H9 (cell line): Measurements from ENCODE around the gene GPR183. TPM values are rescaled to one million over a fixed set of nuclear protein-coding genes. Genes with fewer than 3 reads are reported as not detected.

Source experiments
- DNase-seq: peaks from one replicate; pipeline ENCODE4 v3.0.0-alpha.2; 2017
- H2AFZ ChIP-seq: one replicate; pipeline ENCODE4 v1.6.1; 2013; ENCODE audit warnings: mild to moderate bottlenecking, low read length, control low read depth, moderate library complexity
- H2AK5ac ChIP-seq: 2 replicates; pipeline ENCODE4 v1.6.1; 2013; ENCODE audit warnings: low read length, control low read depth, mixed read lengths; ENCODE audit not compliant: insufficient read length
- H2BK120ac ChIP-seq: one replicate; pipeline ENCODE4 v1.6.1; 2013; ENCODE audit warnings: low read depth, mild to moderate bottlenecking, low read length, control low read depth, inconsistent platforms; ENCODE audit not compliant: poor library complexity, severe bottlenecking
- H2BK12ac ChIP-seq: 2 replicates; pipeline ENCODE4 v1.6.1; 2013; ENCODE audit warnings: low read length, control low read depth, mixed read lengths, low read depth; ENCODE audit not compliant: insufficient read length
- H2BK15ac ChIP-seq: 2 replicates; pipeline ENCODE4 v1.6.1; 2013; ENCODE audit warnings: low read depth, low read length, control low read depth
- H2BK20ac ChIP-seq: one replicate; pipeline ENCODE4 v1.6.1; 2013; ENCODE audit warnings: low read depth, mild to moderate bottlenecking, low read length, control low read depth, inconsistent platforms; ENCODE audit not compliant: poor library complexity, severe bottlenecking
- H2BK5ac ChIP-seq: 2 replicates; pipeline ENCODE4 v1.6.1; 2013; ENCODE audit warnings: low read length, control low read depth, mixed read lengths; ENCODE audit not compliant: insufficient read length
- H3K14ac ChIP-seq: 2 replicates; pipeline ENCODE4 v1.6.1; 2013; ENCODE audit warnings: low read length, control low read depth; ENCODE audit not compliant: insufficient read depth
- H3K18ac ChIP-seq: 2 replicates; pipeline ENCODE4 v1.6.1; 2013; ENCODE audit warnings: low read depth, mild to moderate bottlenecking, mixed read lengths, low read length, control low read depth; ENCODE audit not compliant: insufficient read length
- H3K23ac ChIP-seq: 2 replicates; pipeline ENCODE4 v1.6.1; 2013; ENCODE audit warnings: low read length, control low read depth, mixed read lengths, low read depth; ENCODE audit not compliant: insufficient read length
- H3K23me2 ChIP-seq: 2 replicates; pipeline ENCODE4 v1.6.1; 2013; ENCODE audit warnings: low read depth, mild to moderate bottlenecking, mixed read lengths, low read length, control low read depth; ENCODE audit not compliant: insufficient read length, poor library complexity, severe bottlenecking
- H3K27ac ChIP-seq: 2 replicates; pipeline ENCODE4 v1.5.1; 2013; ENCODE audit warnings: low read length, control low read depth, mixed read lengths, low read depth; ENCODE audit not compliant: insufficient read length
- H3K27me3 ChIP-seq: 2 replicates; pipeline ENCODE4 v1.6.1; 2013; ENCODE audit warnings: low read length, control low read depth, inconsistent platforms; ENCODE audit not compliant: insufficient read depth
- H3K4ac ChIP-seq: 2 replicates; pipeline ENCODE4 v1.6.1; 2013; ENCODE audit warnings: low read depth, mild to moderate bottlenecking, control low read depth, inconsistent platforms, low read length, moderate library complexity
- H3K4me1 ChIP-seq: 2 replicates; pipeline ENCODE4 v1.6.1; 2013; ENCODE audit warnings: low read length, control low read depth, inconsistent platforms; ENCODE audit not compliant: insufficient read depth
- H3K4me2 ChIP-seq: 2 replicates; pipeline ENCODE4 v1.6.1; 2013; ENCODE audit warnings: low read length, control low read depth, mixed read lengths; ENCODE audit not compliant: insufficient read length, insufficient read depth
- H3K56ac ChIP-seq: 2 replicates; pipeline ENCODE4 v1.6.1; 2013; ENCODE audit warnings: low read depth, mild to moderate bottlenecking, mixed read lengths, low read length, control low read depth; ENCODE audit not compliant: insufficient read length
- H3K79me1 ChIP-seq: 2 replicates; pipeline ENCODE4 v1.6.1; 2013; ENCODE audit warnings: low read depth, mild to moderate bottlenecking, moderate library complexity, low read length, control low read depth, inconsistent platforms; ENCODE audit not compliant: insufficient read depth, poor library complexity, severe bottlenecking
- H3K79me2 ChIP-seq: 2 replicates; pipeline ENCODE4 v1.6.1; 2013; ENCODE audit warnings: low read length, control low read depth, inconsistent platforms; ENCODE audit not compliant: insufficient read depth
- H3K9ac ChIP-seq: 2 replicates; pipeline ENCODE4 v1.6.1; 2013; ENCODE audit warnings: low read length, control low read depth, mixed read lengths; ENCODE audit not compliant: insufficient read length; ENCODE audit errors: extremely low read depth
- H3K9me3 ChIP-seq: one replicate; pipeline ENCODE4 v1.6.1; 2013; ENCODE audit warnings: low read depth, low read length, inconsistent platforms; ENCODE audit not compliant: control insufficient read depth
- H3T11ph ChIP-seq: one replicate; pipeline ENCODE4 v1.6.1; 2013; ENCODE audit warnings: mild to moderate bottlenecking, low read length, control low read depth, inconsistent platforms
- H4K20me1 ChIP-seq: one replicate; pipeline ENCODE4 v1.6.1; 2013; ENCODE audit not compliant: control insufficient read depth, insufficient read length, insufficient read depth
- H4K5ac ChIP-seq: 2 replicates; pipeline ENCODE4 v1.6.1; 2013; ENCODE audit warnings: low read depth, mild to moderate bottlenecking, mixed read lengths, low read length, control low read depth; ENCODE audit not compliant: insufficient read length
- H4K8ac ChIP-seq: replicated peaks from 2 replicates; pipeline ENCODE4 v1.6.1; 2013; ENCODE audit warnings: low read length, control low read depth, mixed read lengths, low read depth; ENCODE audit not compliant: insufficient read length
- H4K91ac ChIP-seq: 2 replicates; pipeline ENCODE4 v1.6.1; 2013; ENCODE audit warnings: low read depth, mild to moderate bottlenecking, moderate library complexity, mixed read lengths, low read length, control low read depth; ENCODE audit not compliant: insufficient read length
- H3K27ac Mint-ChIP-seq, 3 experiments: 2 replicates in 2 of 3; 3 replicates in 1 of 3; pipeline ENCODE4 v1.8.0; 2020 to 2021; ENCODE audit warnings: mixed read lengths in 3 of 3, mild to moderate bottlenecking in 1 of 3, moderate library complexity in 1 of 3
- H3K27me3 Mint-ChIP-seq: 2 replicates; pipeline ENCODE4 v1.8.0; 2021; ENCODE audit warnings: low read depth, mild to moderate bottlenecking, moderate library complexity, mixed read lengths
- H3K36me3 Mint-ChIP-seq, 3 experiments: 2 replicates in 2 of 3; 3 replicates in 1 of 3; pipeline ENCODE4 v1.8.0; 2020 to 2021; ENCODE audit warnings: low read depth in 3 of 3, mixed read lengths in 3 of 3; ENCODE audit not compliant: insufficient read depth in 1 of 3
- H3K4me1 Mint-ChIP-seq, 2 experiments: 2 replicates each; pipeline ENCODE4 v1.8.0; 2020; ENCODE audit warnings: mixed read lengths in 2 of 2
- H3K4me3 Mint-ChIP-seq, 2 experiments: 2 replicates in 1 of 2; 3 replicates in 1 of 2; pipeline ENCODE4 v1.8.0; 2020 to 2021; ENCODE audit warnings: mild to moderate bottlenecking in 2 of 2, mixed read lengths in 2 of 2, moderate library complexity in 1 of 2
- H3K9me3 Mint-ChIP-seq, 2 experiments: 2 replicates in 1 of 2; 3 replicates in 1 of 2; pipeline ENCODE4 v1.8.0; 2020; ENCODE audit warnings: mild to moderate bottlenecking in 2 of 2, mixed read lengths in 2 of 2, moderate library complexity in 1 of 2
- CTCF ChIP-seq: fragments of 200-600 bp; sonication (generic); conservative IDR thresholded peaks from 3 replicates; pipeline ENCODE4 v1.8.0; 2021; ENCODE audit warnings: antibody characterized with exemption, mild to moderate bottlenecking
- WGBS: extraction: QIAGEN DNeasy Blood & Tissue Kit; methylation state at CpG from one replicate; pipeline ENCODE4 v1.1.7; 2013; ENCODE audit warnings: missing lambda C conversion rate, low lambda C conversion rate, mixed read lengths; ENCODE audit not compliant: insufficient read length; ENCODE audit errors: extremely low coverage; 5-methylcytosine and 5-hydroxymethylcytosine counted together
- total RNA-seq: library from RNA; stranded (reverse); gene quantifications from 2 replicates; pipeline ENCODE4 v1.2.1, GENCODE V29; 2021

GPR183 gene
- total RNA-seq, 1 experiment from 2014 or later = not detected

GRCh38 chr13:99350191-99350590 is 43.0 kb upstream of the GPR183 start:
- H2BK15ac ChIP-seq = no peak overlapping the region
- no peak overlapping the region for H3K18ac ChIP-seq
- no peaks in the 10 kb centered on the region for H3K27me3 ChIP-seq
- peaks cover 8 to 42% (median 27%) of the 10 kb centered on the region in 3 experiments; a peak in 6 of 7 replicates for H3K36me3 Mint-ChIP-seq
- no peaks in the 10 kb centered on the region for H3K79me2 ChIP-seq
- no peak overlapping the region for H2BK20ac ChIP-seq
- no peak overlapping the region for H2BK5ac ChIP-seq
- H3K79me1 ChIP-seq = no peaks in the 10 kb centered on the region
- no peak overlapping the region for H4K91ac ChIP-seq
- H3K23ac ChIP-seq = no peak overlapping the region
- no peaks in the 10 kb centered on the region for H3K27me3 Mint-ChIP-seq
- no peaks in the 10 kb centered on the region for H3K23me2 ChIP-seq
- H3T11ph ChIP-seq = no peak overlapping the region
- H4K5ac ChIP-seq = no peak overlapping the region
- H3K14ac ChIP-seq = no peak overlapping the region
- H2AK5ac ChIP-seq = no peak overlapping the region
- no peak for DNase-seq
- H2BK120ac ChIP-seq = no peak overlapping the region
- H3K4me3 Mint-ChIP-seq = no peak overlapping the region
- no peaks in the 10 kb centered on the region for H3K9me3 Mint-ChIP-seq
- no peak overlapping the region for H3K4ac ChIP-seq
- no CpG with 5 or more reads among the region's 2 CpGs for WGBS
- no peaks in the 10 kb centered on the region for H3K4me1 ChIP-seq
- no peaks in the 10 kb centered on the region for H3K4me1 Mint-ChIP-seq
- no peak for TF ChIP-seq CTCF
- H3K4me2 ChIP-seq = no peak overlapping the region
- no peak overlapping the region for H3K9ac ChIP-seq
- no peaks in the 10 kb centered on the region for H3K9me3 ChIP-seq
- no peak overlapping the region for H3K56ac ChIP-seq
- no peak overlapping the region for H4K8ac ChIP-seq
- no peak overlapping the region; a peak in 1 of 7 replicates for H3K27ac Mint-ChIP-seq
- H4K20me1 ChIP-seq = no peaks in the 10 kb centered on the region
- no peak overlapping the region for H3K27ac ChIP-seq
- no peak overlapping the region for H2AFZ ChIP-seq
- H2BK12ac ChIP-seq = no peak overlapping the region
